Measurements from ENCODE around the gene ATXN10.

DNA sequence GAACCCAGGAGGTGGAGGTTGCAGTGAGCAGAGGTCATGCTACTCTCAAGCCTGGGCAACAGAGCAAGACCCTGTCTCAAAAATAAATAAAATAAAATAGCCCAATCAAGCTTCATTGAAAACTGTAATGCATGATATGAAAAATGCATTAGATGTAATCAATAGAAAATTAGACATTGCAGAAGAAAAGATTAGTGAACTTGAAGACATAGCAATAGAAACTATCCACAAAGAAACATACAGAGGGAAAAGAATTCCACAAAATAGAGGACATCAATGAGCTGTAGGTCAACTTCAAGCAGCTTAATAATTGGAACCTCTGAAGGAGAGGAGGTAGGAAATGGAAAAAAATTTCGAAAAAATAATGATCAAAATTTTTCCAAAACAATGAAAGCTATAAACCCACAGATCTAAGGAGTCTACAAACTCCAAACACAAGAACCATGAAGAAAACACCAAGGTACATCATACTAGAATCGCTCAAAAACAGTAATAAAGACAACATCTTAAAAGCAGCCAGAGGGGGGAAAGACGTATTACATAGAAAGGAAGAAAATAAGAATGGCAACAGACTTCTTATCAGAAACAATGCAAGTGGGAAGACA, 201.1 kb downstream of the ATXN10 start:
- TF ChIP-seq CTCF (IDR thresholded peaks at IDR 0.05), result no peak
- TF ChIP-seq EZH2 (IDR thresholded peaks at IDR 0.05; ENCODE audit: borderline replicate concordance, insufficient read depth, low read depth, low read length, poor library complexity, severe bottlenecking), result no peak
